NCI-H748 (cell line): ENCODE data around the gene FMO5.

Source experiments
- DNase-seq: peaks from one replicate; lab custom pipeline; 2025; ENCODE audit not compliant: unreplicated experiment; lab: John Stamatoyannopoulos, UW

The FMO5 gene

DNA sequence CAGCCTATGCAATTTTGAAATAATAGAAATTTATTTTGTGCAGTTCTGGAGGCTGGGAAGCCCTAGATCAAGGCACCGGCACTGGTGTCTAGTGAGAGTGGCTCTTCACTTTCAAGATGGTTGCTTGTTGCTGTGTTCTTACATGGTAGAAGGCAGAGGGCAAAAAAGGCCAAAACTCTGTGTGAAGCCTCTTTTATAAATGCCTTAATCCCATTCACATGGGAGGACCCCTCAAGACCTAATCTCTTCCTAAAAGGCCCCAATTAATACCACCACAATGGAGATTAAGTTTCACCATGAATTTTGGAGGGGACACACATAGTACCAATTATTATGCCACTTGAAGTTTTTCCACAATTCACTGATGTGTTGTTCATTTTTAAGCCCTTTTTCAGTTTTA is 73.9 kb downstream of the FMO5 start:
- DNase-seq: no peak

DNA sequence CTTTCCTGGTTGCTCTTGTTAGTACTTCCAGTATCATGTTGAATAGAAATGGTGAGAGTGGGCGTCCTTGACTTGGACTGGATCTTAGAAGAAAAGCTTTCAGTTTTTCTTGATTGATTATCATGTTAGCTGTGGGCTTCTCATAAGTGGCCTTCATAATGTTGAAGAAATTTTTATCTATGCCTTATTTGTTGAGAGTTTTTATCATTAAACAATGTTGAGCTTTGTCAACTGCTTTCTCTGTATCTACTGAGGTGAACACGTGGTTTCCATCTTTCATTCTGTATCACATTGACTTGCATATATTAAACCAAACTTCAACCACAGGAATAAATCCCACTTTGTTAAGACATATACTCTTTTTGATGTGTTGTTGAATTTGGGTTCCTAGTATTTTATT is 82.3 kb downstream of the FMO5 start:
- no peak for DNase-seq
